Islet of Langerhans (tissue), 1 donor: ENCODE data around the gene ZNF165.
"Not testable (repeated sequence)": the region's sequence is repeated elsewhere in the genome, so short reads cannot be mapped to it uniquely, and the experiment has no call there.

Source experiments
- FAIRE-seq: peaks from one replicate; lab custom pipeline; 2011; peaks lifted over from hg19 to GRCh38; lab: Jason Lieb, UNC

Gene ZNF165

DNA sequence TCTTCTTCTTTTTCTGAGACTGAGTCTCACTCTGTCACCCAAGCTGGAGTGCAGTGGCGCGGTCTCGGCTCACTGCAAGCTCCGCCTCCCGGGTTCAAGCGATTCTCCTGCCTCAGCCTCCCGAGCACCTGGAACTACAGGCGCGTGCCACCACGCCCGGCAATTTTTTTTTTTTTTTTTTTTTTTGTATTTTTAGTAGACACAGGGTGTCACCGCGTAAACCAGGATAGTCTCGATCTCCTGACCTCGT, at the start of gene ZNF165:
Gene ZNF165 (plus strand): TSS at position 188 of the 250 bp plus-strand sequence. CDS start 4,913 bp downstream, outside the sequence.
- FAIRE-seq = not testable (repeated sequence)

DNA sequence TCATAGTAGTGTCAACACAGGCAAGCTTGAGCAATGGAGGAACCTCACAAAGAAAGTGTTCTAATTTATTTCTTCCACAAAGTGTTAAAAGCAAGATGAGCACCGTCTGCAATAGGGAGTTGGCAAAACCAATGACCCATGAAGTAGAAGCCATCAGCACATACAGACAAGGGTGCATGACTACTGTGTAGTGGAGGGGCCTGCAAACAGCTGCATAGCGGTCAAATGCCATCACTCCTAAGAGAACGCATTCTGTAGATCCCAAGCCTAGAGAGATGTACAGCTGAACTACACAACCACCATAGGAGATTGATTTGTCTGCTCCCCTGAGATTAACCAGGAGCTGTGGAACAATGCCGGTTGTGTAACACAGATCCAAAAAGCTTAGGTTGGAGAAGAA, 26.8 kb upstream of the ZNF165 start:
- FAIRE-seq = no peak

DNA sequence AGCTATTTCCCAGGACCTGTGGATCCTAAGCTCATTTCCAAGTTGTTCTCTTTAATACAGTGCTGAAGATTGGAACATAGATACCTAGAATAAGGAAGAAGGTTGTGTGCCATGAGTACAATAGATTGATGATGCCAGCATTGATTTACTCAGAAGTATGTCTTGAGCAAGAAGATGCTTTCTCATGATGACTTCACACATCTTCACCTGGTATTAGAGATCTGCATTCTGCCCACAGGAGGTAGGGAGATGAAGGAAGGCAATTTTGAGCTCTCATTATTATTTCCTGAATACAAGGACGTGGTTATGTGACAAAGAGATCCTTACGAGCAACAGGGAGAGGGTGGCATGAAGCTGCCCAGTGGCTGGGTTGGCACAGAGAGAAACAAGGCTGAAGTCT, 20.0 kb upstream of the ZNF165 start:
- no peak for FAIRE-seq

DNA sequence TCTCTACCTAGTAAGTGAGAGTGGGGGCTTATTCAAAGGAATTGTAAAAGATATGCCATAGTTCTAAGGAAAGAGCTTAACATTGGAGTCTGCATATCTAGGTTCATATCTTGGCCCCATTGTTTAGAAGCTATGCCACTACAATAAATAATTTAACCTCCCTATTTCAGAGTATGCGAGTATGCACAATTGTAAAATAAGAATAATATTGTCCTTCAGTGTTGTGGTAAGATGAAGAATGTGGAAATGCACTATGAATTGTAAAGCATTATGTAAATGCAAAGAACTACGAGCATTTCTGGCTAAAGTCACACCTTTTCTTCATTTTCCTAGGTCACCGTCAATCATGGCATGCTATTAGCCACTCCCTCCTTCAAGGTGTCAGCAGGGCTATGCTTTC, 16.1 kb upstream of the ZNF165 start:
- no peak for FAIRE-seq

DNA sequence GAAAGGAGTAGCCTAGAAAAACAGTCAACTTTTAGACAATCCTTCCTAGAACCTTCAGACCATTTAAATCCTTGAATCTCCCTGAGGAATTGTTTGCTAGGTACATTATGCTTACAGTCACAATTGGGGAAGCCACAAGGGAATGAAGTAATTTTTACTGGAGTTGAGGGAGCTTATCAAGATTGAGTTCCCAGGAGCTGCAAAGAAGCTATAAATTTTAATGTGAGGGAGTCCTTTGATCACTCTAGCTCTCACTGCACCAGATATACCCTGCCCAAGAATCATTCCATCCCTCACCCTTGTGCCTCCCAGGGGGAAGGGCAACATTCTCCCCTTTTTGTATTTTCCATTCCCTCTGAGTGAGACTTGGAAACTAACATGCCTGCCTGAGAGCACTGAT, 12.3 kb upstream of the ZNF165 start:
- FAIRE-seq = no peak

DNA sequence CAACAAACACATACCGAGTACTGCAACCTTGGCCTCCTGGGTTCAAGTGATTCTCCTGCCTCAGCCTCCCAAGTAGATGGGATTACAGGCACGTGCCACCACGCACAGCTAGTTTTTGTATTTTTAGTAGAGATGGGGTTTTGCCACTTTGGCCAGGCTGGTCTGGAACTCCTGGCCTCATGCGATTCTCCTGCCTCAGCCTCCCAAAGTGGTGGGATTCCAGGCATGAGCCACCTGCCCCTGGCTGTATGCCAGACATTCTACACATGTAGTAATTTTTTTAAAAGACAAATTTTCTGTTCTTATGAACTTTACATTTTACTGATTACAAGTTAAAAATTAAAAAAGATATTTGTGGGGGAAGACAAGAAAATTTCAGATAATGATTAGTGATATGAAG, 9.4 kb upstream of the ZNF165 start:
- not testable (repeated sequence) for FAIRE-seq

DNA sequence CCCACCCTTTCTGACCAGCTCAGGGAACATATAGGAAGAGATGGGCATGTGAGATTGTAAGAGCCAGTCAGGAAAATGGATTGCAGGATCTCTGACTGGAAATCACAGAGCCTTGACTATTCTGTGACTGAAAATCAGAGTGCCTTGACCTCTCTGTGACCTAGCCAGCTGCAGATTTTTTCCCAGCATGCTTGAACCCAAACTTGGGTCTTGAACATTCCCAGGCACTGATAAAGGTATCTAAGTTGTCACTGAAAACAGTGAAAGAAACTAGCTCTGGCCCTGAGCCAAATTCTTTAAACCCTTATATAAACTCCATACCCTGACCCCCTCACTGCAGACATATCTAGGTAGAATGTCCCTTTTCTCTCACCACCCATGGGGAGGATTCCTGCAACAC, 2.3 kb upstream of the ZNF165 start:
- no peak for FAIRE-seq

DNA sequence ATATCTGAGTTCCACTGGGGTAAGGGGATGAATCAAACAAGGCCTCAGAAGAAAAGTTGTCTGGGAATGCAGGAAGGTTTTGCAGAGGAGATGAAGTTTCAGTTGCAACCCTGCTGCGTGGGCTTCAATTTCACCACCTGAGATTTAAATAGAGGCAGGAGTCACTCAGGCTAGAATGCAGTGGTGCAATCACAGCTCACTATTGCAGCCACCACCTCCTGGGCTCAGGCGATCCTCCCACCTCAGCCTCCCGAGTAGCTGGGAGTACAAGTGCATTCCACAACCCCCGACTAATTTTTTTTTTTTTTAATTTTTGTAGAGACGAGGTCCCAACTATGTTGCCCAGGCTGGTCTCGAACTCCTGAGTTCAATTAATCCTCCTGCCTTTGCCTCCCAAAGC, 1.5 kb upstream of the ZNF165 start:
- FAIRE-seq = no peak

DNA sequence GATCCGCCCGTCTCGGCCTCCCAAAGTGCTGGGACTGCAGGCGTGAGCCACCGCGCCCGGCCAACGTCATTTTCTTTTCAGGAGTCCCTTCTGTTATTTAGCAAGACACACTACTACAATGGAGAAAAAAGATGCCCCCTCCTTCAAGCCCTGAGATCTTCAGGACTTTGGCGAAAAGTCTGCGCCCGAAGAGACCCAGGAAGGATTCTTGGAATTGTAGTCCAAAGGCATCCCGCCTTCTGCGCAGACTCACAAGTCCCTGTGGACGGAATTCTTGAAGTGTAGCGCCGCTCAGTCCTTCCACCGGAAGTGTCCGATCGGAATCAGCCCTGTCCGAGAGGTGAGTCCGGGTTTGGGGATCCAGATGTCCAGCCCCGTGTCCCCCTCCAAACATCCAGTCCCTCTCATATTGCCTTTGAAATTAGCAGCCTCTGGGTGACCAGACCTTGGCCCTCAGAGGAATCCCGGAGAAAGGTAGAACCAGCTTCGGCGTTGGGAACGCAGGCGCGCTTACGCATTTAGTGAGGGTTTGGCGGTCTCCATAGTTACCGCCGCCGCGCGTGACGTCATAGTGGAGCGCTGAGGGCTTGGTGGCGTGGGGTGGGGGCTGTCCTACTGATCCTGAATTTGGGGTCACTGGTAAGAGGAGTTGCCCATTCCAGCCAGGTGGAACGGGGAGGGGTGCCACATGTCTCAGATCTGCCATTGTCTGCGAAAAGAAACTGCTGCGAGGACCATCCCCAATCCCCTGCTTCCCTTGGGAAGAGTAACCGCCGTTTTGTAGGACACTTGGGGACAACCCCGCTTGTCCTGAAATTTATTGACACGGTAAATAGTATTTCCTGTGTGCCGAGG, 490 bp downstream of the ZNF165 start:
- no peak for FAIRE-seq

DNA sequence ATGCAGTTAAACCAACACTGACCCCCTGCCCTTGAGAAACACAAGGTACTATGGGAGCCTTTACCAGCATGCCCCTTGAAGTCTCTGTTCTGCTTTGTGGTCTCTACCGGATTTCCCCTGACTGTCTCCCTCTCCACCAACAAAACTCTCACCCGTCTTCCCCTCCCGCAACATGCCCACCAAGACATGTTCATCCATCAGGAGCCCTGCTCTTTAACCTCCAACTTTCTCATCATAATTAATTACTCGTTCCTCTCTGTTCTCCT, 1.1 kb downstream of the ZNF165 start:
- no peak for FAIRE-seq

DNA sequence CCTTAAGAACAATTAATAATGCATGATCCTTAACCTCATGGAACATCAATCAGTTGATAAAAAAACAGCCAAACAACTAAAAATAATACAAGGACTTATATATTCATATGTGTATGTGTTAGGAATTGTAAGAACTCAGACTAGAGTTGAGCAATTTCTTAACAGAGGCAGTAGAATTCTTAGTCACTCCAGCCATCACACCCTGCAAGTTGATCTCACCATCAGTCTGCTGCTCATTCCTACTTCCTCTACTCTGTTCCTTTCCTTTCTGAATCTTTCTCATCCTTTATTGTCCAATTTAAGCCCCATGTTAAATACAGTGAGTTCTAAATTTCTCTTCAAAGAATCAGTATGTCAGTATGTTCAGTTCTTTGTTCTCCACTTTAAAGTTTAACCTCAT, 2.6 kb downstream of the ZNF165 start:
- FAIRE-seq = no peak

DNA sequence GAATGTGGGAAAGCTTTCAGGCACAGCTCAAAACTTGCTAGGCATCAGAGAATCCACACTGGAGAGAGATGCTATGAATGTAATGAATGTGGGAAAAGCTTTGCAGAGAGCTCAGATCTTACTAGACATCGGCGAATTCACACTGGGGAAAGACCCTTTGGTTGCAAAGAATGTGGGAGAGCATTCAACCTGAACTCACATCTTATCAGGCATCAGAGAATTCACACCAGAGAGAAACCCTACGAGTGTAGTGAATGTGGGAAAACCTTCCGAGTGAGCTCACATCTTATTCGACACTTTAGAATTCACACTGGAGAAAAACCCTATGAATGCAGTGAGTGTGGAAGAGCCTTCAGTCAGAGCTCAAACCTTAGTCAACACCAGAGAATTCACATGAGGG, 8.7 kb downstream of the ZNF165 start:
- no peak for FAIRE-seq

DNA sequence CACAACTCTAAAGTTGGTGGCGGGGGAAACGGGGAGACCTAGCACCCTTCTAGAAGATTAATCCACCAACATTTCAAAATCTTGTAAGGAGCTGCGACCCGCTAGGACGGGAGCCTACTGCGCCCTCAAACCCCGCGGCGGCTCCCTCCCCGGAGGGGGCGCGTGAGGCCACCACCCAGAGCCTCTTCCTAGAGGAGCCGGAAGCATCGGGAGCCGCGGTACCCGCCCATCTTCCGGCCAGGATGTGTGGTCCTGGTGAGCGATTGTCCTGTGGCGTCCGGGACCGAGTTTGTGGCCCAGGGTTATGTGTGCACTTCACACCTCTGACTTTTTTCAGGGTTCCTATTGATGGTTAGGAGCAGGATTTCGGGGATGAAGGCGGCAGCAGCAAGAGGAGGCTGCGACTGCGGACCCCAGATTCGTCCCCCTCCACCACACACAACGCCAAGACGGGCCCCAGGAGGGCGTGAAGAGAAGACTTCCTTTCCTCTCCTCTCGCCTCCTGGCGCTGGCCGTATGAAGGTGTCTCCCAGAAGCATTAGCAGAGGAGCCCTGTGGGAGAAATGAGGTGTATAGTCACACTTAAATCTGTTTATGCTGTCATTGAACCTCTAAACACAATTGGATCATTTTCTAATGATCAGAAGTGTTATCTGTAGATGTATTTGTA, 10.7 kb downstream of the ZNF165 start:
- FAIRE-seq = no peak

DNA sequence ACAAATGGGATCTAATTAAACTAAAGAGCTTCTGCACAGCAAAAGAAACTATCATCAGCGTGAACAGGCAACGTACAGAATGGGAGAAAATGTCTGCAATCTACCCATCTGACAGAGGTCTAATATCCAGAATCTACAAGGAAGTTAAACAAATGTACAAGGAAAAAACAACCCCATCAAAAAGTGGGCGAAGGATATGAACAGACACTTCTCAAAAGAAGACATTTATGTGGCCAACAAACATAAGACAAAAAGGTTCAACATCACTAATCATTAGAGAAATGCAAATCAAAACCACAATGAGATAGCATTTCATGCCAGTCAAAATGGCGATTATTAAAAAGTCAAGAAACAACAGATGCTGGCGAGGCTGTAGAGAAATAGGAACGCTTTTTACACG, 21.9 kb downstream of the ZNF165 start:
- not testable (repeated sequence) for FAIRE-seq

DNA sequence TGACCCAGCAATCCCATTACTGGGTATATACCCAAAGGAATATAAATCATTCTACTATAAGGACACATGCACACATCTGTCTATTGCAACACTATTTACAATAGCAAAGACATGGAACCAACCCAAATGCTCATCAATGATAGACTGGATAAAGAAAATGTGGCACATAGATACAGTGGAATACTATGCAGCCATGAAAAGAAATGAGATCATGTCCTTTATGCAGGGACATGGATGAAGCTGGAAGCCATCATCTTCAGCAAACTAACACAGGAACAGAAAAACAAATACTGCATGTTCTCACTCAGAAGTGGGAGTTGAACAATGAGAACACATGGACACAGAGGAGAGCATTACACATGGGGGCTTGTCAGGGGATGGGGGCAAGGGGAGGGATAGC, 22.3 kb downstream of the ZNF165 start:
- not testable (repeated sequence) for FAIRE-seq

DNA sequence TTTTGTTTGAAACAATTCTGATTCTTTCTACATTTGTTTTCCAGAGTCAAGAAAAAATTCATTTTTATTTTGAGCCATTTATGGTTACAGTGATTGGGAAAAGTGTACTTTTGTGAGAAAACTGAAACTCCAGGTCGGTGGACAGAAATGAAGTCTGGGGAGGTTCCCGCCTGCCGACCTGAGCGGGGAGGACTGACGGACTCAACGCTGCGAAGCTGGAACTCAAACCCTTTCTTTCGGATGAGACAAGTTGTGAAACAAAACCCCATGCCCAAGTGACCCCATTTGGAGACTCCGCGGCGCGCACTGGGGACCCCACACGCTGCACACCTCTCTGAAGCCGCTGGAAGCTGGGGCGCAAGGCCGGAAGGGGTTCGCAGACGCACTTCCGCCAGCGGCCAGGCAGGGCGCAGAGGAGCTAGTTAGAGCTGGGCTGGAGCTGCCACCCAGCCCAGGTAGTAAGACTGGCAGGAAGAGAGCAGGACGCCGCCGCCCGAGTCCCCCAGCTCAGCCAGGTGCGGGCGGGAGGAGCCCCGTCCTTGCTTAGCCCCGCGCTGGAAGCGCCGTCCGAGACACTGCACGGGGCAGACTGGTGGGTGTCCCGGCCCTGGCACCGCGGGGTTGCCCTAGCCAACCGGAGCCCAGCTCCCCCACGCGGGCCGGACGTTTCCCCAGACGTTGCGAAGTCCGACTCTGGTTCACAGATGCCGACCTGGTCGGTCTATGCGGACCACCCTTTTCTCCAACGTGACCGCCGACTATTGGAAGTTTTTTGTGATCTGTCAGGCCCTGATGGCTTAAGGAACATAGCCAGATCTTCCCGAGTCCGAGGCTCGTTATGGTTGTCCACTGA, 24.2 kb downstream of the ZNF165 start:
- FAIRE-seq = no peak

DNA sequence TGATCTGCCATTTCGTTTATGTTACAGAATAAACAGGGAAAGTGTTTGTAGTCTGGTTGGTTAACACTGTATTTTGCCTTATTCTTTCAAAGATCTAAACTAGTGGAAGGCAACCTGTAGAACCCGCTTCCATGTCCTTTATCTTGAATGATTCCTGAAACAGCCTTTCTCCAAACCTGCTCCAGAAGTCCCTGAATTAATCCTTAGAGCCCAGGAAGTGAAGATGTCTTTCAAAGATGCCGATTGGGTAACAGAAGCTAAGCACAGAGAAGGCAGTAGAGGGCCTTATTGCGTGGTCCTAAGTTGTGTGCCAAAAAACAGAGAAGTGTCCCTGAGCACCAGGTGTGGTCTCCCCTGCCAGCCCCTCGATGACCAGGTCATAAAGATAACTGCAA, 24.9 kb downstream of the ZNF165 start:
- FAIRE-seq = no peak

DNA sequence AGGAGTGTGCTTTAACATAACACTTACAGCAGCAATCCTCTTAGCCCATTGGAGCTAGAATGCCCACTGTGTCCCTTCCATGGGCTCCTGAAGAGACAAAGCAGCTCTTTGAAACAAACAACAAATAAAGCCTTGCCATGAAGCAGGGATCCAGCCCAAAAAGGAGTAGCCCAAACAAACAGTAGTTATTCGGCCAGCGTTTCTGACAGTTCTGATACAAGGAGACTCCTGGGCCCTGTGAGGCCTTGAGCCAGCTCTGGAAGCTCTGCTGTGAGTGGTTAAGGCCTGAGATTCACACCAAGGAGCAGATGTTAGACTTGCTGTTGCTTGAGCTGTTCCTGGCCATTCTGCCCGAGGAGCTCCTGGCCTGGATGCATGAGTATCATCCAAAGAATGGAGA, 27.1 kb downstream of the ZNF165 start:
- FAIRE-seq = no peak

DNA sequence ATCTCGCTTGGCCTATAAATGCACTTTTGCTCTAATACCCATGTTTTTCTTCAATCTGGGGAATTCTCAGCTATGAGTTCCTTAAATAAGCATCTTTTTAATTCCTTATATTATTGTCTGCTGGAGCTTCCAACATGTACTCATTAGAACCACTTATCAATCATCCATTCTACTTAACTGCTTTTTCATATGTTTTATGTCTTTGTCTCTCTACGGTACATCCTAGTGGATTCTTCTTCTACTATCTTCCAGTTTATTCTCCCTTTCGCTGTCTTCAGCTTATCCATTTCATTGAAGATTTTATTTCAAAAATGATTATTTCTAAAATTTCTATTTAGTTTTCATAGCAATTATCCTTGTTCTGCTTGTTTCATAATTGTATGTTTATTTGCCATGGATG, 31.6 kb downstream of the ZNF165 start:
- peak; percentile 41 for FAIRE-seq

DNA sequence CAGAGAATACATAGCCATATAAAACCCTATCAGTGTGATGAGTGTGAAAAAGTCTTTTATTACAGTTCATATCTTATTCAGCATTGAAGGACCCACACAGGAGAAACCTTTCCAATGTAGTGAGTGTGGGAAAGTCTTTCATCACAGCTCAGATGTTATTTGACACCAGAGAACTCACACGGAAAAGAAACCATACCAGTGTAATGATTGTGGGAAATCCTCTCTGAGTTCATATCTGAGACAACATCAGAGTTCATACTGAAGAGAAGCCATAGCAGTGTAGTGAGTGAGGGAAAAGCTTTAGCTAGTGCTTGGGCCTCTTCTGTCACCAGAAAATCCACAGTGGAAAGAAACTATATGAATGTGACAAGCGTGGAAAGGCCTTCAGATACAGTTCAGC, 35.4 kb downstream of the ZNF165 start:
- FAIRE-seq = no peak

DNA sequence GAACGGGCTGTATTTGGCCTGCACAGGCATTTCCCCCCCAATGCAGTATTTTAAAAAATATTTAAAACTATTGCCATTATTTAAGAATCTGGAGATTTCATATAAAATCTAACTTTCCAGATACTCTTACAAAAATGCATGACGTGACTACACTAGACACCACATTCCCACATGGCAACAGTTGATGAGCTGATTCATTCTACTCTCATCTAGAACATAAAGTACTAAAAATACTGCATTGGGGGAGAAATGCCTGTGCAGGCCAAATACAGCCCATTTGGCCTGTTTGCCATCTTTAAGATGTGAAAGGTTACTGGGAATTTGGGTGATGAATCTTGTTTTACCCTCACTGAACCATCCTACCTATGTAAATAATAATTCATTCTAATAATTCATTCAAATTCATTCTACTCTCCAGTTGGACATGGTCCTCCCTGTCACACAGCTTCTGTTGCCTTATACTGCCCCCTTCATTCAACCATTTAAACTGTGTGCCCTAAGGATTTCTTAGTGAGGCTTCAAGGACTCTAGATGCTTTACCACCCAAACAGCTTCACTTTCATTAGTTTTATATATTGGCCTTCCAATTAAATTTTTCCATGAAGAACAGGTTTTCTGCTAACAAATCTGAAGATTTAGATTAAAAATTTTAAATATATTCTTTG, 37.1 kb downstream of the ZNF165 start:
- no peak for FAIRE-seq

DNA sequence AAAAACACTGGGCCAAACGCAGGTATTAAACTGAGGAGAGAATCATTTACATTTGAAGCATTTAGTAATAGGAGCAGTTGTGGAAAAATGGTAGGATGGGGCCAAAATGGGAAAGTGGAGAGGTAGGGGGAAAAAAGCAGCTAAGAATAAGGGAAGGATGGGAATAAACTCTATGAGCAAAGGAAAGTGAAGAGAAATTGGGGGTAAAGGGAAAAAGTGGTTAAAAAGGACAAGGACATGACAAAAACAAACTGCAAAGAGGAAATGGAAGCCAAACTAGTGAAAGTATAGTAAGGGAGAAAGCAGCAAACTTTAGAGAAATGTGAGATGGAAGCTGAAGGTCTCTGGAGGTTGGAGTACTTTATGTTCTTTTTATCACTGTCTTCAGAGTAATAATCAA, 37.8 kb downstream of the ZNF165 start:
- no peak for FAIRE-seq

DNA sequence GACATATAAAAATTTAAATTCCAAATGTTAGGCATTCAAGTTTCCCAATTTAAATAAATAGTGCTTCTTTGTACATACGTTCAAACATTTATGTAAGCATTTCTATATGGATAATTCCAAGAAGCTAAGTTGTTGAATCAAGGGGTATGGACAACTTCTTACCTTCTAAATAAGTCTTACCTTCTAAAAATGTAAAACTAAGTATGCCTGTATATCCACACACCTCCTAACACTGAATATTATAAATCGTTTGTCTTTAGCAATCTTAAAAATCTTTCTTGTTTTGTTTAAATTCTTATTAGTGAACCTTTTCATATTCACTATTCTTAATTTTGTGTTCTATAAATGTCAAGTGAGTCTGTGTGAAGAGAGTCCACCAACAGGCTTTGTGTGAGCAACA, 41.5 kb downstream of the ZNF165 start:
- no peak for FAIRE-seq
